HL-60 (cell line): ENCODE results near the gene CRABP1.

Source experiments
- DNase-seq, 2 experiments: peaks; one replicate each; pipeline ENCODE4 v3.0.0-alpha.2; 2010 to 2020; ENCODE audit warnings: low read depth in 1 of 2, low spot score in 1 of 2
- H3K27ac ChIP-seq: fragments of 250-450 bp; sonication (Bioruptor Pico); replicated peaks from 2 replicates; pipeline ENCODE4 v1.5.1; 2020; ENCODE audit warnings: mild to moderate bottlenecking, moderate library complexity
- H3K27me3 ChIP-seq: fragments of 250-450 bp; sonication (Bioruptor Pico); 2 replicates; pipeline ENCODE4 v1.5.1; 2021; ENCODE audit warnings: mild to moderate bottlenecking, moderate library complexity; ENCODE audit not compliant: insufficient read depth, poor library complexity, severe bottlenecking
- H3K4me3 ChIP-seq: replicated peaks from 2 replicates; pipeline ENCODE4 v1.5.1; 2011; ENCODE audit warnings: mild to moderate bottlenecking, control low read depth, low read length; ENCODE audit not compliant: insufficient read depth
- CTCF ChIP-seq: IDR thresholded peaks from one replicate; pipeline ENCODE4 v1.5.1; 2011; ENCODE audit warnings: low read length, control low read depth, inconsistent platforms; ENCODE audit not compliant: insufficient read depth
- GABPA ChIP-seq: IDR thresholded peaks from 2 replicates; pipeline ENCODE4 v1.6.1; 2012; ENCODE audit warnings: low read depth
- POLR2AphosphoS5 ChIP-seq: IDR thresholded peaks from 2 replicates; pipeline ENCODE4 v1.6.1; 2012; ENCODE audit warnings: low read depth
- SPI1 ChIP-seq: IDR thresholded peaks from 2 replicates; pipeline ENCODE4 v1.6.1; 2012; ENCODE audit warnings: low read depth, mild to moderate bottlenecking, borderline replicate concordance
- TF ChIP-seq, protein P1 (sequence below): IDR thresholded peaks from 2 replicates; pipeline ENCODE4 v1.6.1; 2012; ENCODE audit warnings: low read depth; ENCODE audit not compliant: insufficient replicate concordance

CRABP1 gene

DNA sequence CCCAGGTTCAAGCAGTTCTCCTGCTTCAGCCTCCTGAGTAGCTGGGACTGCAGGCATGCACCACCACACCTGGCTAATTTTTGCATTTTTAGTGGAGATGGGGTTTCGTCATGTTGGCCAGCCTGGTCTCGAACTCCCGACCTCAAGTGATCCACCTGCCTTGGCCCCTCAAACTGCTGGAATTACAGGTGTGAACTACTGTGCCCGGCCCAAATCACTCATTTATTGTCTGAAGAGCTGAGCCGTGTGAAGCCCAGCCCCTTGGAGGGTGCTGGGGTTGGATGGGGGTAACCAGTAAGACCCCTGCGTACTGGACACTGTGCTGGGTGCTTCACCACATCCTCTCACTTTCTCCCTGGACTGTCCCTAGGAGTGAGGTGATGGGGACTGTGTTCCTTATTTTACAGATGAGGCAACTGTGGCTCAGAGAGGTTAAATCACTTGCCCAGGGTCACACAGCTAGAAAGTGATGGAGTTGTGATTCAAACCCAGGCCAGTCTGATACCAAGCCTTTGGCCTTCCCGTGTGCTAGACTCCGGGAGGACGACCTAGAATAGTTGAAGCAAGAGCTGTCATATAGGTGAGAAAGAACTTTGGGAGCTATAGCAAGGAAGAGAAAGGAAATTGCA lies 56.1 kb downstream of the CRABP1 start:
- DNase-seq, result no peak
- TF ChIP-seq POLR2AphosphoS5, result no peak
- Histone ChIP-seq H3K4me3 (no peak overlapping the region), H3K27ac (no peak overlapping the region), H3K27me3 (no peaks in the 10 kb centered on the region)

DNA sequence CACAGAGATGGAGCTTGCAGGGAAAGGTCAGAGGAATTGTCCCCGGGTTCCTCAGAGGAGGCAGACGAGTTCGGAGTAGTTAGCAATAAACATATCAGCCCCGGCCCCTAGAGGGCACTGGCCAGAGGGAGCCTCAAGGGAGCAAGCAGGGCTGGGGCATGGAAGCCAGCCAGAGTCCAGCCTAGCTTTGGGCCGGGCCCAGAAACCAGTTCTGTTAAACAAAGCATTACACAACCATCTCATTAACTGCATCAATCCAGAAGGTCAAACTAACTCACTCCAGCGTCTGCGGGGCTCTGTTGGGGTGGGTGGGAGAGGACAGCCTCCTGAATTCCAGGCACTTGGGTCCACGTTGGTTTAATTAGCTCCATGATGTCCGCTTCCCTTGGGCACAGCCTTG lies 56.8 kb downstream of the CRABP1 start:
- Histone ChIP-seq H3K27me3 (no peaks in the 10 kb centered on the region), H3K4me3 (no peak overlapping the region), H3K27ac (no peak overlapping the region)
- no peak for DNase-seq
- TF ChIP-seq GABPA (no peak), CTCF (no peak), POLR2AphosphoS5 (no peak), SPI1 (no peak)
- TF ChIP-seq, protein P1, sequence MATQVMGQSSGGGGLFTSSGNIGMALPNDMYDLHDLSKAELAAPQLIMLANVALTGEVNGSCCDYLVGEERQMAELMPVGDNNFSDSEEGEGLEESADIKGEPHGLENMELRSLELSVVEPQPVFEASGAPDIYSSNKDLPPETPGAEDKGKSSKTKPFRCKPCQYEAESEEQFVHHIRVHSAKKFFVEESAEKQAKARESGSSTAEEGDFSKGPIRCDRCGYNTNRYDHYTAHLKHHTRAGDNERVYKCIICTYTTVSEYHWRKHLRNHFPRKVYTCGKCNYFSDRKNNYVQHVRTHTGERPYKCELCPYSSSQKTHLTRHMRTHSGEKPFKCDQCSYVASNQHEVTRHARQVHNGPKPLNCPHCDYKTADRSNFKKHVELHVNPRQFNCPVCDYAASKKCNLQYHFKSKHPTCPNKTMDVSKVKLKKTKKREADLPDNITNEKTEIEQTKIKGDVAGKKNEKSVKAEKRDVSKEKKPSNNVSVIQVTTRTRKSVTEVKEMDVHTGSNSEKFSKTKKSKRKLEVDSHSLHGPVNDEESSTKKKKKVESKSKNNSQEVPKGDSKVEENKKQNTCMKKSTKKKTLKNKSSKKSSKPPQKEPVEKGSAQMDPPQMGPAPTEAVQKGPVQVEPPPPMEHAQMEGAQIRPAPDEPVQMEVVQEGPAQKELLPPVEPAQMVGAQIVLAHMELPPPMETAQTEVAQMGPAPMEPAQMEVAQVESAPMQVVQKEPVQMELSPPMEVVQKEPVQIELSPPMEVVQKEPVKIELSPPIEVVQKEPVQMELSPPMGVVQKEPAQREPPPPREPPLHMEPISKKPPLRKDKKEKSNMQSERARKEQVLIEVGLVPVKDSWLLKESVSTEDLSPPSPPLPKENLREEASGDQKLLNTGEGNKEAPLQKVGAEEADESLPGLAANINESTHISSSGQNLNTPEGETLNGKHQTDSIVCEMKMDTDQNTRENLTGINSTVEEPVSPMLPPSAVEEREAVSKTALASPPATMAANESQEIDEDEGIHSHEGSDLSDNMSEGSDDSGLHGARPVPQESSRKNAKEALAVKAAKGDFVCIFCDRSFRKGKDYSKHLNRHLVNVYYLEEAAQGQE, result no peak

- no peak overlapping the region for H3K4me3 ChIP-seq
- no peak overlapping the region for H3K27ac ChIP-seq
- H3K27me3 ChIP-seq, result no peaks in the 10 kb centered on the region
- no peak for DNase-seq
- TF ChIP-seq POLR2AphosphoS5 (no peak), SPI1 (no peak), CTCF (no peak), GABPA (no peak)
- TF ChIP-seq, protein P1, result no peak
These were observed 57.2 kb downstream of the CRABP1 start for GRCh38 chr15:78397382-78397781.
